Measurements from ENCODE around the gene CACNA1D. TPM values are rescaled to one million over a fixed set of nuclear protein-coding genes. Genes with fewer than 3 reads are reported as not detected.

The CACNA1D gene
- polyA plus RNA-seq, 1 donor (not counting 4 experiments of a cell fraction or from before 2014, with no cell fraction given), result 0.20 TPM

DNA sequence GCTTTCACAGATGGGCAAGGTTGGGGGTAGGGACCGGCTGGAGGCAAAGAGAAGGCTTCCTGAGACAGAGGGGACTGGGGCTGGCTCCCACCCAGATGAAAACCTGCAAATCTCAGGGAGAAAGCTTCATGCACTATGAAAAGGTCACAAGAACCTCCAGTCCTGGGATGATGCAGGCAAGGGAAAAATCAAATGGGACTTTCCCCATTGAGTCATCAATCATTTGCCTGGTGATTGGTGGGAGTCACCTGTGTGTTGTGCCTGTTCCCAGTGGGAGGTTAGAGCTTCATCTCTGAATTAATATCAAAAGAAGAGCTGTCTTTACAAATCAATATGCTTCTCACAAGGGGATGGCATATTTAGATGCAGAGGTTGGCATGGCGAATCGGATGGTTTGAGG is 49.9 kb downstream of the CACNA1D start:
- DNase-seq (ENCODE audit: low read depth, low spot score) (no peak), FAIRE-seq (no peak)
- dilution Hi-C loops (cut with MboI; ENCODE audit: extremely low pct_ligation_motif_present, low sequenced_read_pairs), result no loop called here
- Histone ChIP-seq H2AFZ (ENCODE audit: control insufficient read depth, low read length) (no peak overlapping the region), H3K79me2 (ENCODE audit: control insufficient read depth, insufficient read depth, low read length) (no peaks in the 10 kb centered on the region), H4K20me1 (ENCODE audit: control insufficient read depth, extremely low read depth, insufficient read depth, low read length) (no peaks in the 10 kb centered on the region), H3K4me2 (ENCODE audit: control insufficient read depth, extremely low read depth, insufficient read depth, low read depth, low read length) (no peak overlapping the region), H3K27me3 (ENCODE audit: control insufficient read depth, extremely low read depth, insufficient read depth, low read length) (no peaks in the 10 kb centered on the region), H3K27ac (ENCODE audit: control insufficient read depth, insufficient read depth, low read length) (no peak overlapping the region), H3K4me3 (ENCODE audit: control insufficient read depth in 2 of 3, extremely low read depth in 1 of 3, insufficient read depth in 2 of 3, low read depth in 1 of 3, low read length in 3 of 3) (no peak overlapping the region), H3K9me3 (ENCODE audit: control insufficient read depth, low read depth, low read length) (no peaks in the 10 kb centered on the region), H3K9me1 (ENCODE audit: control insufficient read depth, extremely low read depth, insufficient read depth, low read length) (no peaks in the 10 kb centered on the region), H3K36me3 (ENCODE audit: control insufficient read depth in 2 of 2, extremely low read depth in 1 of 2, insufficient read depth in 2 of 2, low read length in 2 of 2) (no peaks in the 10 kb centered on the region), H3K9ac (ENCODE audit: control insufficient read depth, extremely low read depth, insufficient read depth, low read length) (no peak overlapping the region), H3K4me1 (ENCODE audit: control insufficient read depth, extremely low read depth, insufficient read depth, low read length) (no peaks in the 10 kb centered on the region)
- TF ChIP-seq, protein P1, sequence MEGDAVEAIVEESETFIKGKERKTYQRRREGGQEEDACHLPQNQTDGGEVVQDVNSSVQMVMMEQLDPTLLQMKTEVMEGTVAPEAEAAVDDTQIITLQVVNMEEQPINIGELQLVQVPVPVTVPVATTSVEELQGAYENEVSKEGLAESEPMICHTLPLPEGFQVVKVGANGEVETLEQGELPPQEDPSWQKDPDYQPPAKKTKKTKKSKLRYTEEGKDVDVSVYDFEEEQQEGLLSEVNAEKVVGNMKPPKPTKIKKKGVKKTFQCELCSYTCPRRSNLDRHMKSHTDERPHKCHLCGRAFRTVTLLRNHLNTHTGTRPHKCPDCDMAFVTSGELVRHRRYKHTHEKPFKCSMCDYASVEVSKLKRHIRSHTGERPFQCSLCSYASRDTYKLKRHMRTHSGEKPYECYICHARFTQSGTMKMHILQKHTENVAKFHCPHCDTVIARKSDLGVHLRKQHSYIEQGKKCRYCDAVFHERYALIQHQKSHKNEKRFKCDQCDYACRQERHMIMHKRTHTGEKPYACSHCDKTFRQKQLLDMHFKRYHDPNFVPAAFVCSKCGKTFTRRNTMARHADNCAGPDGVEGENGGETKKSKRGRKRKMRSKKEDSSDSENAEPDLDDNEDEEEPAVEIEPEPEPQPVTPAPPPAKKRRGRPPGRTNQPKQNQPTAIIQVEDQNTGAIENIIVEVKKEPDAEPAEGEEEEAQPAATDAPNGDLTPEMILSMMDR (optimal IDR thresholded peaks at IDR 0.05 in 1 of 3, IDR thresholded peaks at IDR 0.05 in 1 of 3, conservative IDR thresholded peaks at IDR 0.05 in 1 of 3; ENCODE audit: extremely low read depth in 1 of 3, insufficient read depth in 2 of 3, low read length in 3 of 3), result no peak

DNA sequence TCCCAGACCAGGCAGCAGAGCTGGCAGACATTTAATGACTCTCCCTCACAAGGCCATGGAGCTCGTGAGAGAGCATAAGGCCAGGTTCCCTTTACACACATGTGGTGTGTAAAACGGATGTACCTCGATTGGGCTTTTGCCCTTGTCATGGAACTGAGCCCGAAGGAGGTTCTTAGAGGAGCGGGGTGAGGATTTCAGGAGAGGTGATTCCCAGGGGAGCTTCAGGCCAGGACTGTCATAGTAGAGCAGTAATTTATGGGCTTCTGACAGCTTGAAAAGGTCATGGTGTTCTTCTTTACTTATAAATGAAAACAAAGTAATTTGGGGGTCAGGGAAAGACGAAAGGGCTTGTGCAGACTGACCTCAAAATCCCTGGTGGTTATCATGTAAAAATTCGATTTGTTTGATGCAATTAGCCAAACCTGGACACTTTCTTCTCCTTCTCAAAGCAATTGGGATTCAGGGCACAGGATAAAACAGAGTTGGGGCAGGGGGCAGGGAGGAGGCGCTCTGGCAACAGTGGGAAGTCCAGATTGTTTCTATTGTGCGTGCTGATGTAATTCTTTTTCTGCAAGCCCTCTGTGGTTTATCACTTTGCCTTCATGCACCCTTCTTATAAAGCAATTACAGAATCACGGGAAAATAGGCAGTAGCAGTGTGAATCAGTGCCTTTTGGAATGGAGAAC is 51.0 kb downstream of the CACNA1D start:
- Histone ChIP-seq H3K79me2 (ENCODE audit: control insufficient read depth, insufficient read depth, low read length) (no peaks in the 10 kb centered on the region), H3K9me3 (ENCODE audit: control insufficient read depth, low read depth, low read length) (no peaks in the 10 kb centered on the region), H3K9me1 (ENCODE audit: control insufficient read depth, extremely low read depth, insufficient read depth, low read length) (no peaks in the 10 kb centered on the region), H3K4me2 (ENCODE audit: control insufficient read depth, extremely low read depth, insufficient read depth, low read depth, low read length) (no peak overlapping the region), H3K4me3 (ENCODE audit: control insufficient read depth in 2 of 3, extremely low read depth in 1 of 3, insufficient read depth in 2 of 3, low read depth in 1 of 3, low read length in 3 of 3) (no peak overlapping the region), H3K36me3 (ENCODE audit: control insufficient read depth in 2 of 2, extremely low read depth in 1 of 2, insufficient read depth in 2 of 2, low read length in 2 of 2) (no peaks in the 10 kb centered on the region), H2AFZ (ENCODE audit: control insufficient read depth, low read length) (no peak overlapping the region), H3K9ac (ENCODE audit: control insufficient read depth, extremely low read depth, insufficient read depth, low read length) (no peak overlapping the region), H3K27me3 (ENCODE audit: control insufficient read depth, extremely low read depth, insufficient read depth, low read length) (no peaks in the 10 kb centered on the region), H4K20me1 (ENCODE audit: control insufficient read depth, extremely low read depth, insufficient read depth, low read length) (no peaks in the 10 kb centered on the region), H3K4me1 (ENCODE audit: control insufficient read depth, extremely low read depth, insufficient read depth, low read length) (no peaks in the 10 kb centered on the region), H3K27ac (ENCODE audit: control insufficient read depth, insufficient read depth, low read length) (no peak overlapping the region)
- no peak for FAIRE-seq
- dilution Hi-C loops (cut with MboI; ENCODE audit: extremely low pct_ligation_motif_present, low sequenced_read_pairs), result no loop called here
- TF ChIP-seq, protein P1 (optimal IDR thresholded peaks at IDR 0.05 in 1 of 3, IDR thresholded peaks at IDR 0.05 in 1 of 3, conservative IDR thresholded peaks at IDR 0.05 in 1 of 3; ENCODE audit: extremely low read depth in 1 of 3, insufficient read depth in 2 of 3, low read length in 3 of 3), result no peak
- no peak for TF ChIP-seq EZH2 (IDR thresholded peaks at IDR 0.05; ENCODE audit: low read length)
- no peak for DNase-seq (ENCODE audit: low read depth, low spot score)
